Body of pancreas (tissue), 4 donors: ENCODE measurements around the gene UBE2R2. TPM values are rescaled to one million over a fixed set of nuclear protein-coding genes. Genes with fewer than 3 reads are reported as not detected.
"Not testable (repeated sequence)": the region's sequence is repeated elsewhere in the genome, so short reads cannot be mapped to it uniquely, and the experiment has no call there.

ENCODE experiments used
- ATAC-seq: fragments of 150-250 bp; one replicate; pipeline ENCODE4 v1.9.1; 2016
- DNase-seq, 4 donors: peaks; one replicate each; pipeline ENCODE4 v3.0.0-alpha.2; 2019
- H3K27ac ChIP-seq, 4 donors: fragments of 200-600 bp; sonication (generic); 1 replicate in 3 of 4; 2 replicates in 1 of 4; pipeline versions ENCODE4 v1.5.1 to v1.6.1; 2016 to 2019; ENCODE audit warnings: mild to moderate bottlenecking in 1 of 4, mixed read lengths in 1 of 4, moderate library complexity in 1 of 4
- H3K27me3 ChIP-seq, 2 donors: fragments of 200-600 bp; sonication (generic); one replicate each; pipeline ENCODE4 v1.6.0; 2016; ENCODE audit warnings: mild to moderate bottlenecking in 1 of 2
- H3K36me3 ChIP-seq, 2 donors: fragments of 200-600 bp; sonication (generic); replicated peaks in 1 of 2; 2 replicates each; pipeline ENCODE4 v1.5.1; 2016; ENCODE audit warnings: low read depth in 2 of 2; ENCODE audit not compliant: insufficient read depth in 1 of 2
- H3K4me1 ChIP-seq: fragments of 200-600 bp; sonication (generic); one replicate; pipeline ENCODE4 v1.6.0; 2016
- H3K4me3 ChIP-seq, 2 donors: fragments of 200-600 bp; sonication (generic); 1 replicate in 1 of 2; 2 replicates in 1 of 2; pipeline ENCODE4 v1.5.1; 2016 to 2019
- H3K9me3 ChIP-seq, 3 donors: fragments of 200-600 bp; sonication (generic); 1 replicate in 2 of 3; 2 replicates in 1 of 3; pipeline ENCODE4 v1.5.1; 2016
- POLR2A ChIP-seq, 3 donors: fragments of 450-650 bp; IDR thresholded peaks; one replicate each; pipeline ENCODE4 v1.6.1; 2016; ENCODE audit warnings: antibody characterized with exemption in 3 of 3, mild to moderate bottlenecking in 2 of 3
- WGBS, 2 donors: methylation state at CpG; one replicate each; pipeline ENCODE4 v1.1.5; 2017; 5-methylcytosine and 5-hydroxymethylcytosine counted together
- intact Hi-C: fragments of 100-400 bp; cut with DNase I; formaldehyde crosslinking; loops from one replicate; pipeline ENCODE4 v1.15.1; 2023
- small RNA-seq: library from RNA; depleted of rRNA; stranded (forward); fragments of <200 nt; gene quantifications from one replicate; pipeline ENCODE3, GENCODE V24; 2016
- total RNA-seq, 2 donors: library from RNA; depleted of rRNA; stranded (reverse); fragments of >200 nt; gene quantifications; one replicate each; pipeline ENCODE4 v1.1.0, GENCODE V29; 2016
- TF ChIP-seq, protein P1 (sequence below), 7 experiments: fragments of 450-650 bp in 4 of 7; fragments of 200-600 bp in 3 of 7; sonication (generic) in 3 of 7; IDR thresholded peaks; one replicate each; pipeline ENCODE4 v1.5.1; 2016 to 2019; ENCODE audit warnings: antibody characterized with exemption in 7 of 7

UBE2R2 gene
- total RNA-seq, 2 donors from 2014 or later, result 26.7 to 31.4 TPM

DNA sequence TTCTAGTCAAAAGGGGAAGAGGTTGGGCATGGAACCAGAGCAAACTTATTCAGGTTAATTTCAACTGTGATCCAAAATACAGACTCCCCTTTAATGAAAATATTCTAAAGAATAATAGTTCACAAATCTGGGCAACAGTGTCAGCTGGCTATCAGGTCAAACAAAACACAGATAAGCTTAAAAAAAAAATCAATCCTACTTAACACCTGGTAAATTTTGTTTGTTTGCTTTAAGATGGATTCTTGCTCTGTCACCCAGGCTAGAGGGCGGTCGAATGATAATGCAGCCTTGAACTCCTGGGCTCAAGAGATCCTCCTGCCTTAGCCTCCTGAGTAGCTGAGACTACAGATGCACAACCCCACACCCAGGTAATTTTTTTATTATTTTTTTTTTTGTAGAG lies 142.8 kb downstream of the UBE2R2 start:
- no peak for TF ChIP-seq POLR2A (IDR thresholded peaks at IDR 0.05)
- TF ChIP-seq, protein P1, sequence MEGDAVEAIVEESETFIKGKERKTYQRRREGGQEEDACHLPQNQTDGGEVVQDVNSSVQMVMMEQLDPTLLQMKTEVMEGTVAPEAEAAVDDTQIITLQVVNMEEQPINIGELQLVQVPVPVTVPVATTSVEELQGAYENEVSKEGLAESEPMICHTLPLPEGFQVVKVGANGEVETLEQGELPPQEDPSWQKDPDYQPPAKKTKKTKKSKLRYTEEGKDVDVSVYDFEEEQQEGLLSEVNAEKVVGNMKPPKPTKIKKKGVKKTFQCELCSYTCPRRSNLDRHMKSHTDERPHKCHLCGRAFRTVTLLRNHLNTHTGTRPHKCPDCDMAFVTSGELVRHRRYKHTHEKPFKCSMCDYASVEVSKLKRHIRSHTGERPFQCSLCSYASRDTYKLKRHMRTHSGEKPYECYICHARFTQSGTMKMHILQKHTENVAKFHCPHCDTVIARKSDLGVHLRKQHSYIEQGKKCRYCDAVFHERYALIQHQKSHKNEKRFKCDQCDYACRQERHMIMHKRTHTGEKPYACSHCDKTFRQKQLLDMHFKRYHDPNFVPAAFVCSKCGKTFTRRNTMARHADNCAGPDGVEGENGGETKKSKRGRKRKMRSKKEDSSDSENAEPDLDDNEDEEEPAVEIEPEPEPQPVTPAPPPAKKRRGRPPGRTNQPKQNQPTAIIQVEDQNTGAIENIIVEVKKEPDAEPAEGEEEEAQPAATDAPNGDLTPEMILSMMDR (IDR thresholded peaks at IDR 0.05), result no peak
- H3K27ac ChIP-seq, result no peak overlapping the region
- peaks cover 0 to 7% of the 10 kb centered on the region in 2 donors for H3K36me3 ChIP-seq
- DNase-seq (no peak), ATAC-seq (no peak)
- H3K4me1 ChIP-seq, result no peaks in the 10 kb centered on the region
- intact Hi-C loops, result no loop called here
- WGBS, 2 donors, result 37 to 45% methylated on average over 2 of the region's 2 CpGs
- no peak overlapping the region for H3K4me3 ChIP-seq
- no peaks in the 10 kb centered on the region for H3K9me3 ChIP-seq
- no peaks in the 10 kb centered on the region for H3K27me3 ChIP-seq

DNA sequence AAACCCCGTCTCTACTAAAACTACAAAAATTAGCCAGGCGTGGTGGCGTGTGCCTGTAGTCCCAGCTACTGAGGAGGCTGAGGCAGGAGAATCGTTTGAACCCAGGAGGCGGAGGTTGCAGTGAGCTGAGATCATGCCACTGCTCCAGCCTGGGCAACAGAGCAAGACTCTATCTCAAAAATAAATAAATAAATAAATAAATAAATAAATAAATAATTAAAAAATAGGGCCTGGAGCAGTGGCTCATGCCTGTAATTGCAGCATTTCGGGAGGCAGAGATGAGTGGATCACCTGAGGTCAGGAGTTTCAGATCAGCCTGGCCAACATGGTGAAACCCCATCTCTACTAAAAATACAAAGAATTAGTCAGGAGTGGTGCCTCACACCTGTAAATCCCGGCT lies 145.5 kb downstream of the UBE2R2 start:
- 92 to 95% methylated on average over 7 of the region's 7 CpGs for WGBS, 2 donors
- H3K36me3 ChIP-seq, H3K9me3 ChIP-seq, H3K4me3 ChIP-seq, H3K27me3 ChIP-seq, intact Hi-C loops, H3K27ac ChIP-seq, ATAC-seq, DNase-seq, H3K4me1 ChIP-seq: not testable (repeated sequence)

DNA sequence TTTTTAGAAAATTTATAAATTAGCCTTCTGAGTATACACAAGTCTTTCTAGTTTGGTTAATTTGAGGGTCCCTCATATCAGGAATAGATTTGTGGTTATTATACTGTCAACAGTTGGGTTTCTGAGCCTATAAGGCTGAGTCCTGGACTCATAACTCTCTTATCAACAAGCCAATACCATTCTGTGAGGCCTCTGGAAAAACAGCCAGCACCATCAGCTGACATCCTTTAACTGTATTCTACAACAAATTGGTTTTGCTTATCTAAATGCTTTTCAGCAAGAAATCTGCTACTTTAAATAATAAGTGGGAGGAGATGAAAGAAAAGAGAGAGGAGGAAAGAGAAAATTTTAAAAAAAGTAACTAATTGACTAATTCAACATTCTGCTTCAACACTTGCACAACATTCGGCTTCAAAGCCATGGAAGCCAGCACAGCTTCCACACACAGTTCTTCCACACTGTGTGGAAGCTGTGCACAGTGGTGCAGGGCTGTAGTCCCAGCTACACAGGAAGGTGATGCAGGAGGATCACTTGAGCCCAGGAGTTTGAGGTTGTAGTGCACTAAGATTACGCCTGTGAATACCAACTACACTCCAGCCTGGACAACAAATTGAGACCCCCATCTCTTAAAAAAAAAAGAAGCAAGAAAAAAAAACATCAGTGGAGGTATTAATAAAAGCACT lies 147.3 kb downstream of the UBE2R2 start:
- DNase-seq, result no peak
- WGBS, 2 donors, result 94 to 96% methylated on average over 2 of the region's 2 CpGs
- H3K36me3 ChIP-seq, result no peaks in the 10 kb centered on the region
- H3K4me1 ChIP-seq, result peaks cover 6% of the 10 kb centered on the region
- H3K27ac ChIP-seq, result no peak overlapping the region
- TF ChIP-seq POLR2A (IDR thresholded peaks at IDR 0.05), result no peak
- TF ChIP-seq, protein P1 (IDR thresholded peaks at IDR 0.05), result no peak
- no peaks in the 10 kb centered on the region for H3K9me3 ChIP-seq
- ATAC-seq, result no peak
- H3K4me3 ChIP-seq, result no peak overlapping the region
- H3K27me3 ChIP-seq, result no peaks in the 10 kb centered on the region
- intact Hi-C loops, result no loop called here

Small RNA genes lying within 50 kb of the gene (small RNA-seq; reads per million reads assigned to genes)
- gene RF00019 (not detected), gene RNU4ATAC11P (not detected), gene SNORD121A (9.2 reads per million, percentile 91 among the genes with 10 or more reads in this experiment), gene SNORD121B (not detected)

Other genes with a start within 250 kb of the UBE2R2 start
- 100 to 1,000 TPM; 526 to 604 TPM for gene PRSS3, start 21.6 kb upstream of the UBE2R2 start, total RNA-seq
- 10 to 100 TPM; 14.2 to 15.3 TPM for gene UBAP2, start 231.7 kb downstream of the UBE2R2 start, total RNA-seq